GM12801 (cell line): ENCODE measurements around the gene THSD4.

Experiments
- CTCF ChIP-seq: IDR thresholded peaks from one replicate; pipeline ENCODE4 v1.5.1; 2011; ENCODE audit warnings: control low read depth; ENCODE audit not compliant: insufficient read length; ENCODE audit errors: extremely low read depth

THSD4 gene

GRCh38 chr15:71435552-71435951, 320.3 kb downstream of the THSD4 start:
- no peak for TF ChIP-seq CTCF

- TF ChIP-seq CTCF, result no peak
Measured at GRCh38 chr15:71436854-71437253, 321.6 kb downstream of the THSD4 start.

DNA sequence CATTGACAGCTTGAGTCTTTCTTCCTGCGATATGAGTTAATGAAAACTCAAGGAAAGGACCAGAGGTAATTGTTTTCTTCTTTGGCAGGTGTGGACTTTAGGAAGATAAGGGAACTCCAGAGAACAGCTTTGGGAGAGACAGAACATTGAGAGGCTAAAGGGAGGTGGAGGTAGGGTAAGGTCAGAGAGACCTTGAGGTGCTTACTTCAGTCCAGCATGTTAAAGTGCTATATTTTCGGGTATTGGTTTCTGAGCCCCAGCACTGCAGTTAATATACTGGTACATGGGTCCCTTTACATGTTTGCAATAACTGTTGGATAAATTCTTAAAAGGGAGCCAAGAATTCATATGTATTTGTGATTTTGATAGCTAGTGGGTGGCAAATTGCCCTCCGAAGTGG, 322.1 kb downstream of the THSD4 start:
- no peak for TF ChIP-seq CTCF

- TF ChIP-seq CTCF, result no peak
Measured at GRCh38 chr15:71437919-71438318, 322.6 kb downstream of the THSD4 start.

DNA sequence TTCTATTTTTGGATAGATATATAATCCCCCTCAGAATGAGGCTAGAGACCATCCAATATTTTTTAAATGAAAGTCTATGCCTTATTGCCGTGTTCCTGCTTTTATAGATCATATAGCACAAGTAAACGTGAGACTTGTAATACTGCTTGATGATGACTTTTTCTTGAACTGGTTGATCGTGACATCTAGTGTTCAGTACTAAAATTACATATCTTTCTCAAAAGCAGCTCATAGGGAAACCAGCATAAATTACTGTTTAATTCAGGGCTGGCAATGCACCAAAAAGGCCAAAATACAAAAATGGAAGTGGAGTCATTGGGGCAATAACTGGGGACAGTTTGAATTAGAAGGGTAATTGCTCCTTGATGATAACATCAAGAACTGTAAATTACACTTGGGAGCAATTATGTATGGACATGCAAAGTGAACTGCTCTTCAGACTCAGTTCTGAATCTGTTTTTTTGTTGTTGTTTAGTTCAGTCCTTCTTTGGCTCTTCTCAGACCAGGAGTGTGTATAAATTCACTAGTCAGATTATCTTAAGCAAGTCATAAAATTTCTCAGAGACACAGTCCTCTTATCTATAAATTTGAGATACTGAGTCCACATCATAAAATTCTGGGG, 325.3 kb downstream of the THSD4 start:
- TF ChIP-seq CTCF, result no peak

GRCh38 chr15:71443538-71443937, 328.3 kb downstream of the THSD4 start:
- TF ChIP-seq CTCF, result no peak

DNA sequence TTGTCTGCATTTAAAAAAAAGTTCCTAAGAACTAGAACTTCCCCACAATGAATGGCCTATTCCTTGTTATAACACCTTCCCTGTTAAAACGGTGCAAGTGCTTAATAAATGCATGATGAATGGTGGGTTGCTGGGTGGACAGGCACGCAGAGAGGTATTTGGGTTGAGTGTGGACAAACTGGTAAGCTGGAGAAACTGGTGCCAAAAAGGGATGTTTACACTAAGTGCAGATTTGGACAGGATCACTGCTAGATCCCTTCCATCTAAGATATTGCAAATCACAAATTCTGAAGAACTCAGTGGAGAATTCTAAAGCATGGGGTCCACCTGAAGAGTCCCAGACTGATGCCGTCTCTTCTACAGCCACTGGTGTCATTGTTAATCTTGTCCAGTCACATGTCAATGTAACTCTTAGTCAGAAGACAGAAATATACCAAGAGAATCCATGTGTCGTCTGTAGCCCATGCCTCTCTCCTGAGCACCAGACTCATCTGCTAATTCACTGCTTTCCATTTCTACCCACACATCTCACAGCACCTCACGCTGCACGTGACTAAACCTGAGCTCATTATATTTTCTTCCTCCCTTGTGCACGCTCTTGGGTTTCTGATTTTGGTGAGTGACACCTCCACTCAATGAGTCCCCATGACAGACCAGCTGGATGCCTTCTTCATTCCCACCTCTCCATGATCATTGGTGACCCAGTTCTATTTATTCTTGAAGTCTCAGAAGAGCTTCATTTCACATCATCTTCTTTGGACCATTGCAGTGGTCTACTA, 328.9 kb downstream of the THSD4 start:
- no peak for TF ChIP-seq CTCF
